GM21576 (cell line): ENCODE measurements around the gene RWDD1.

ENCODE experiments used
- ATAC-seq: cut with Tn5 transposase; IDR thresholded peaks from one replicate; pipeline ENCODE4 v1.9.1; 2021; ENCODE audit warnings: mild to moderate bottlenecking, moderate library complexity; ENCODE audit not compliant: unreplicated experiment

RWDD1 gene

DNA sequence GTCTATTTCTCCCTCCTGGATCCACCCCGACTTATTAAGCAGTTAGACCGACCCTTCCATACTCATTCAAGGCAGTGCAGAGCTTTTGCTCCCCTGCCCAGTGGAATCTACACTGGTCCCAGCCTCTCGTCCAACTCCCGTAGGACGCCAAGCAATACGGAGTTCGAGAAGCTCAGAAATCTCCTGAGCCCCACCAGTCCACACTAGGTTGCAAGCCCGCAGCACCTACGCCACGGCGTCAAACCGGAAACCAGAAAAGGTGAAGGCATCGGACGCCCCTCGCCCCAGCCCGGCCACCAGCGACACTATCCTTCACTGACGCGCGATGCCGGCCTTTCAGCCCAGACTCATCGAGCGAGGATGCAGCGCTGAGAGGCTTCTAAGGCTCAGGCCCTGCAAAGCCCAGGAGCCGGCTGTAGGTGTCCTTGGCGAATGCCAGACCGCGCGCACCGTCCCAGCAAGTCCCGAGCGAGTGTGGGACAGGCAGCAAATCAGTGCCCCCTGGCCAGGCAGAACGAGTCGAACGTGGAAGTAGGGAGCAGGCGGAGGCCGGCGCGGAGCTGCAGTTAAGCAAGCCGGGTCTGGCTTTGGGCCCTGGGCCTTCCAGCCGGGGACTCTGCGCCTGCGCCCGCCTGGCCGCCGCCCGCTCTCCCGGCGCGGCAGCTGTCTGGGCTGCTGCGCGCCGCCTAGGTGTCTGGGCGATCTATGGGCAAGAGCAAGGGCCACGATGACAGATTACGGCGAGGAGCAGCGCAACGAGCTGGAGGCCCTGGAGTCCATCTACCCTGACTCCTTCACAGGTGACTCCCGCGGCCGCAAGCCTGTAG lies at the start of gene RWDD1:
TSS of gene RWDD1 (plus strand) at position 649 of the 827 bp plus-strand sequence. CDS start at position 728, 79 bp downstream.
- ATAC-seq: peak; percentile 96

- no peak for ATAC-seq
Observed at GRCh38 chr6:116522896-116523295, 48.4 kb upstream of the RWDD1 start.

- ATAC-seq: no peak
Observed at GRCh38 chr6:116524236-116524635, 47.1 kb upstream of the RWDD1 start.

GRCh38 chr6:116528133-116528532 lies 43.2 kb upstream of the RWDD1 start:
- ATAC-seq: no peak

DNA sequence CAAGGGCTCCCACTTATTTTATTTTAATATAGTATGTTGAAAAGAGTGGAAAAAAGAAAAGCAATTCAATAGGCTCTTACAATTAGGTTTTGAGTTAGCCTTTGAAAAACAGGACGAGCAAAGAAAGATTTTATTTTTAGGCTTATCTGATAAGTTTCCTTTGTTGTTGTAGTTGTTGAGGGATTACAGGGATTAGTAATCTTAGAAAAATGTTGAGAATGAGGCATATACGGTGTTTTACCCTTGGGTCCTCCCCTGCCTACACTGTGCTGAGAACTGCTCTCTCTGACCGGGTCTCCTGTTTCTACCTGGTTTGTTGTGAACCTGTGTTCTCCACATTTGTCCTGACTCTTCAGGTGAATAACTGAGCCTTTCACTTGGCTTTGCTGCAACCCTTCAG lies 42.5 kb upstream of the RWDD1 start:
- ATAC-seq: no peak

GRCh38 chr6:116529466-116530290 lies 41.6 kb upstream of the RWDD1 start:
- ATAC-seq: no peak

DNA sequence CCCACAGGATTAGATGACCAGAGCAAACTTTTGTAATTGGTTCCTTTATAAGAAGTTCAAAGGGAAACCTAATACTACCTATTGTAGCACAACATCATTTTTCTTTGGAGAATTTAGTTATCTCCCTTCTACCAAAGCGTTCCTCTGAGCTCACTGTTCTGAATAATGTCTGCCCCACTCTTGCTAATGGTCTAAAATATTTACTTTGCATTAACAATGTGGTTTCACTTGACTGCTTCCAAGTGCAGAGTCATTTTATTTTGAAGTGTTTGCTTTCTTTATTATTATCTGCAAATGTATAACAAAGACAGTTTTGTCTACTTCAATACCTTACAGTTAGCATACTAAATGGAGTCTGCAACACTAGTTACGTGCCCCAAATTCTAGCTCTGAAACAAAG lies 40.9 kb upstream of the RWDD1 start:
- no peak for ATAC-seq

GRCh38 chr6:116531675-116532570 lies 39.4 kb upstream of the RWDD1 start:
- ATAC-seq: peak; percentile 65

DNA sequence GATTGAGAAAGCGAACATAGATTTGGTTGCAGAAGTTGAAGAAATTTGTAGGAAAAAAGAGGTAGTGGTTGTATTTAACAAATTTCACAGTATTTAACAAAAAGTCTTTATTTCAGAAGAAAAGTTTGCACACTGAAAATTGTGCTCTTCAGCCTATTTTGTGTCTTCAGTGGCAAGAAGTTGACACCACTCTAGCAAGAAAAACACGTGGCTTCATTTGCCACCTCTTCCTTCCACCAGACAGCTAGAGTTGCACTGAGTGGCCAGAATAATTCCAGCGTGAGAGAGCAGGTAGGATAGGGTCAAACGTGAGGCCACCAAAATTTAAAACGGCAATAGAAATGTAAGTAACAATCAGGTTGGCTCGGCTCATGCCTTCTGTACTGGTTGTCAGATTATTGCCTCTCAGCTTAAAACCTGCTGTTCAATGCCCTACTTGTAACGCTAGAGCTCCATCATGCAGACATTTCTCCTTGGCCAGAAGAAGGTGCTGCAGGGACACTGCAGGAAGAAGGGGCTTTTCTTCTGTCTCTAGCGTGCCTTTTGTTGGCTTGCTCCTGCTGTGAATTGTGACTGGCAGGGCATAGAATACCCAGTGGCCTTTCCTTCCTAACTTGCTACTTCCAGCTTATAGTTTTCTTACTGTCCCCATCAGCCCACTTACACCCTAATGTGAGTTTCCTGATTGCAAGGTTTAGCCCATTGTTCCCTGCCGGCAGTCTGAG lies 37.9 kb upstream of the RWDD1 start:
- ATAC-seq: no peak

DNA sequence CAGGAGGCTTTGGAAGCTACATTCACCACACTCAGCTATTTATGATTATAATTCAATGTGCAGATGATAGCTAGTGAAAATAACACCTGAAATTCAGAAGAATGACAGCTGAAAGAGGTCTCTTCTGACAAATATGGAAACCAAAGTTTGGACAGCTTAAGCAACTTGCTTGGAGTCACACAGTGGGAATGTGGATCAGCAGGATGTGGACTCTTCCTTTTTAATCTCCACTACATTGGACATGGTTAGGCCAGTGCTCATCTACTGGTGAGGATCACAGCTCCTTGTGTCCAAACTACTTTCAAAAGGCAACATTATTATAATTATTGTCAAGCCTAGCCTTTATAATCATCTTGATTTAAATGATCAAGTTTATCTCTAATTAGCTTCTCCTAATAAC lies 36.2 kb upstream of the RWDD1 start:
- ATAC-seq: no peak

- ATAC-seq: peak; percentile 56
Observed at GRCh38 chr6:116536216-116536621, 35.1 kb upstream of the RWDD1 start.

DNA sequence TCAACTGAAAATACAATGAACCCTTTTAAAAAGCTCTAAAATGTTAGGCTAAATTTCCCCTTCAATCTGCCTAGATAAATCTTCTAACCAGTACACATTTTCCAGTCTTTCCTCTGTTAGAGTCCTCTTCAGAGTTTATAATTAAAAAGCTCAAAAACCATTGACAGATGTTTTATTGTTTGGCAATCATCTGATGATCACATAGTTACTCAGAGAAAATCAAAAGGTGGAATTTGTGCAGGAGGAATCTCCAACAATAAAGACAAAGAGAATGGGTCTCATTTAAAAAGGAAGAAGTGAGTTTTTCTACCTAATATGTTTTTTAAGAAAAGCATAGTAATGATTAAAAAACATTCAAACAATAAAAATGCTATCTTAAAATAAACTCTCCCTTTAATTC lies 28.9 kb upstream of the RWDD1 start:
- ATAC-seq: no peak

DNA sequence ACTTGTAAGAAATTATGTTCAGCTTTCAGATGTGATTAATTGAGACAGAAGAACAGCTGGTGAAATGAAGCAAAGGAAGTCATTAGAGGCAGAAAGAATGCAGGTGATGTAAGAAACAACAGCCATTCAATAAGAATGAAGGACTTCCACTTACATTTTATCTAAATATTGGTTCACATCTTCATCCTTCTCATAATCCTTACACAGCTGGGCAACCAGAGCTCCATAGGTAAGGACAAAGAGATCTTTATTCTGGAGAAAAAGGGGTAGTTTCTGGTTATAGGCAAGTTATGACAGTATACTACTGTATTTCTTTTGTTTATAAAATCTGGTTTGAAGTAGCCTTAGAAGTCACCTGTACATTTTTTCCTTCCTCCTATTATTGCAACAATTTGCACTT lies 28.2 kb upstream of the RWDD1 start:
- ATAC-seq: no peak

- no peak for ATAC-seq
Observed at GRCh38 chr6:116545651-116546050, 25.7 kb upstream of the RWDD1 start, which contains the start of gene TRAPPC3L. TRAPPC3L (minus strand) TSS chr6:116545684; CDS start chr6:116545514, 170 bp downstream.

DNA sequence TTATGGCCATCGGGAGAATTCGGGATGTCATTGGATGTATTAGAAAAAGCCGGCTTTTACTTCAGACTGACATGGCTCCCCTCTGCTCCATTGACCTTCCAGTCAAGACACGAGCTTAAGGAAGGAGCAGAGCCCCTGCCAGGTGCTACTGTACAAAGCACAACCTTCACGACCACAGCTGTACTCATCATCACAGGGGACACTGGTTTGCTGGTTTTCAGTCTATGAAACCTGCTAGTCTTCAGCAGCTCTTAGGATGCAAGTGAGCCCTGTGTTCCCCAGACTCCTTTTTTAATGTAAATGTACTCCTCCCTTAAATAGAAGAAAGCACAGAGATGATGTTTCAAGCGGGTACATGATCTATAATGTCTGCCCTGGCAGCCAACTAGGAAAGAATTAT lies 23.9 kb upstream of the RWDD1 start:
- no peak for ATAC-seq

- ATAC-seq: no peak
Observed at GRCh38 chr6:116550796-116551195, 20.5 kb upstream of the RWDD1 start.

DNA sequence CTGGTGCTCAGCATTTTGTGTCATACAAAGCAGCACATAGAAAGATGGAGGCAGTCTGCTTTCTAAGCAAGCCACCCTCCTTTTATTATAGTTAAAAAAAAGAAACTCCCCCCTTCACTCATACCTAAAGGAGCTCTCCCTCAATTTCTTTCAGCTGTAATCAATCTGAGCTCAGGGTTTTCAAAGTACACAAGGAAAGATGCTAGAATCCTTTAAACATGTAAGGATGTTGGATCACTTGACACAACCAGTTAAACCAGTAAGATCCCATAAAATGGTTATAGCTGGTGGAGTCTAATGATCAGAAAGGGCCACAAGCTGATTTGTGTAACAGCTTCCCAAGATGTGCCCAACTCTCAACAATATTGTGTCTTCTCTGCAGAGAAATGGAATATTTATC lies 17.9 kb upstream of the RWDD1 start, which contains the start of gene CALHM4:
TSS of gene CALHM4 (plus strand) at position 301 of the 400 bp plus-strand sequence. CDS start at position 344, 43 bp downstream.
- no peak for ATAC-seq

- ATAC-seq: no peak
Observed at GRCh38 chr6:116556065-116556464, 15.2 kb upstream of the RWDD1 start.

GRCh38 chr6:116556814-116557415 lies 14.4 kb upstream of the RWDD1 start:
- no peak for ATAC-seq

DNA sequence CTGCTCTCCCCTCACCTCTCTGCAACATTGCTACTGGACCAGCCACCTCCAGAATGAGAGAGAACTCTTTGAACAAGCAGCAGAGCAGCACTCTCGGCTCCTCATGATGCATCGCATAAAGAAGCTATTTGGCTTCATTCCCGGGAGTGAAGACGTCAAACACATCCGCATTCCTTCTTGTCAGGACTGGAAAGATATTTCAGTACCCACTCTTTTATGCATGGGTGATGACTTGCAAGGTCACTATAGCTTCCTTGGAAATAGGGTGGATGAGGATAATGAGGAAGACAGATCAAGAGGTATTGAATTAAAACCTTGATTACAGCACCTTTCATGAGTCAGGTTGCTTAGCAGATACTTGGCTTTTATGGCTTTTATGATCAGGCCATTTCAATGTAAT lies 13.4 kb upstream of the RWDD1 start:
- no peak for ATAC-seq
